HEK293 (cell line): ENCODE results near the gene SH3GL2.

Source experiments
- KLF9 ChIP-seq: fragments of 450-650 bp; formaldehyde crosslinking; IDR thresholded peaks from 2 replicates; pipeline ENCODE4 v1.5.1; 2016; ENCODE audit warnings: missing biosample characterization, missing genetic modification characterization, low read depth
- ZNF10 ChIP-seq: fragments of 450-650 bp; formaldehyde crosslinking; IDR thresholded peaks from 2 replicates; pipeline ENCODE4 v1.5.1; 2017; ENCODE audit warnings: missing biosample characterization, missing genetic modification characterization
- ZNF174 ChIP-seq: fragments of 450-650 bp; formaldehyde crosslinking; IDR thresholded peaks from 2 replicates; pipeline ENCODE4 v1.5.0; 2017; ENCODE audit warnings: missing biosample characterization, mild to moderate bottlenecking, missing genetic modification characterization
- ZNF549 ChIP-seq: fragments of 450-650 bp; IDR thresholded peaks from 2 replicates; pipeline ENCODE4 v1.5.1; 2018; ENCODE audit warnings: missing biosample characterization, missing genetic modification characterization, mild to moderate bottlenecking, inconsistent platforms, moderate library complexity
- TF ChIP-seq, protein P1 (sequence below): fragments of 450-650 bp; formaldehyde crosslinking; IDR thresholded peaks from 2 replicates; pipeline ENCODE4 v1.5.1; 2016; ENCODE audit warnings: missing biosample characterization, missing genetic modification characterization

- TF ChIP-seq ZNF10 (tag by site-specific recombination) (no peak), KLF9 (no peak), ZNF174 (tag by site-specific recombination) (no peak), ZNF549 (no peak)
- TF ChIP-seq, protein P1, sequence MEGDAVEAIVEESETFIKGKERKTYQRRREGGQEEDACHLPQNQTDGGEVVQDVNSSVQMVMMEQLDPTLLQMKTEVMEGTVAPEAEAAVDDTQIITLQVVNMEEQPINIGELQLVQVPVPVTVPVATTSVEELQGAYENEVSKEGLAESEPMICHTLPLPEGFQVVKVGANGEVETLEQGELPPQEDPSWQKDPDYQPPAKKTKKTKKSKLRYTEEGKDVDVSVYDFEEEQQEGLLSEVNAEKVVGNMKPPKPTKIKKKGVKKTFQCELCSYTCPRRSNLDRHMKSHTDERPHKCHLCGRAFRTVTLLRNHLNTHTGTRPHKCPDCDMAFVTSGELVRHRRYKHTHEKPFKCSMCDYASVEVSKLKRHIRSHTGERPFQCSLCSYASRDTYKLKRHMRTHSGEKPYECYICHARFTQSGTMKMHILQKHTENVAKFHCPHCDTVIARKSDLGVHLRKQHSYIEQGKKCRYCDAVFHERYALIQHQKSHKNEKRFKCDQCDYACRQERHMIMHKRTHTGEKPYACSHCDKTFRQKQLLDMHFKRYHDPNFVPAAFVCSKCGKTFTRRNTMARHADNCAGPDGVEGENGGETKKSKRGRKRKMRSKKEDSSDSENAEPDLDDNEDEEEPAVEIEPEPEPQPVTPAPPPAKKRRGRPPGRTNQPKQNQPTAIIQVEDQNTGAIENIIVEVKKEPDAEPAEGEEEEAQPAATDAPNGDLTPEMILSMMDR: no peak
Measured at GRCh38 chr9:17776735-17777134, 197.9 kb downstream of the SH3GL2 start.
